Measurements from ENCODE around the gene IGSF3.

- TF ChIP-seq CTCF (optimal IDR thresholded peaks at IDR 0.05 in 1 of 3, IDR thresholded peaks at IDR 0.05 in 1 of 3, conservative IDR thresholded peaks at IDR 0.05 in 1 of 3; ENCODE audit: extremely low read depth in 1 of 3, insufficient read depth in 2 of 3, low read length in 3 of 3), result no peak
- no peak for TF ChIP-seq EZH2 (IDR thresholded peaks at IDR 0.05; ENCODE audit: low read length)
Measured at GRCh38 chr1:116572099-116572498, 95.4 kb downstream of the IGSF3 start.

Measured in keratinocyte (primary cell).